Islet of Langerhans (tissue), 1 donor: ENCODE data around the gene FLYWCH1.

Experiments
- FAIRE-seq: peaks from one replicate; lab custom pipeline; 2011; peaks lifted over from hg19 to GRCh38; lab: Jason Lieb, UNC

The FLYWCH1 gene

GRCh38 chr16:2954656-2955381 lies 43.1 kb downstream of the FLYWCH1 start:
- FAIRE-seq = no peak

- FAIRE-seq = no peak
Measured at GRCh38 chr16:2955438-2955778, 43.7 kb downstream of the FLYWCH1 start.

- FAIRE-seq = no peak
Measured at GRCh38 chr16:2955779-2956578, 44.2 kb downstream of the FLYWCH1 start.

GRCh38 chr16:2956579-2956956 lies 44.8 kb downstream of the FLYWCH1 start:
- no peak for FAIRE-seq

GRCh38 chr16:2959206-2959605 lies 47.5 kb downstream of the FLYWCH1 start:
- no peak for FAIRE-seq

- no peak for FAIRE-seq
Measured at GRCh38 chr16:2960183-2961010, 48.7 kb downstream of the FLYWCH1 start.

- FAIRE-seq = no peak
Measured at GRCh38 chr16:2962334-2963073, 50.8 kb downstream of the FLYWCH1 start.

GRCh38 chr16:2963074-2963722 lies 51.5 kb downstream of the FLYWCH1 start:
- no peak for FAIRE-seq

- no peak for FAIRE-seq
Measured at GRCh38 chr16:2963723-2964474, 52.2 kb downstream of the FLYWCH1 start, which contains the start of gene KREMEN2. Gene KREMEN2, plus strand, starts transcription at chr16:2964275. Its CDS starts 246 bp downstream, at chr16:2964521.

- FAIRE-seq = no peak
Measured at GRCh38 chr16:2964475-2965336, 53.0 kb downstream of the FLYWCH1 start.

- no peak for FAIRE-seq
Measured at GRCh38 chr16:2966043-2966807, 54.5 kb downstream of the FLYWCH1 start.

- no peak for FAIRE-seq
Measured at GRCh38 chr16:2966808-2967191, 55.1 kb downstream of the FLYWCH1 start.

- FAIRE-seq = no peak
Measured at GRCh38 chr16:2967211-2967631, 55.5 kb downstream of the FLYWCH1 start.

GRCh38 chr16:2967721-2968161 lies 56.0 kb downstream of the FLYWCH1 start:
- FAIRE-seq = no peak

GRCh38 chr16:2968368-2968737 lies 56.6 kb downstream of the FLYWCH1 start:
- no peak for FAIRE-seq

GRCh38 chr16:2968738-2969544 lies 57.2 kb downstream of the FLYWCH1 start, which contains the start of gene PAQR4:
Gene PAQR4, plus strand, starts transcription at chr16:2969348. Its CDS starts 327 bp downstream, at chr16:2969675.
- FAIRE-seq = no peak

GRCh38 chr16:2969545-2970521 lies 58.1 kb downstream of the FLYWCH1 start:
- no peak for FAIRE-seq
